GM12878 (cell line): ENCODE results near the gene HNRNPR. TPM values are rescaled to one million over a fixed set of nuclear protein-coding genes. Genes with fewer than 3 reads are reported as not detected.

ENCODE experiments used
- ATAC-seq: fragments of 200-7000 bp; cut with Tn5 transposase; 3 replicates; pipeline ENCODE4 v1.9.1; 2020; ENCODE audit warnings: mild to moderate bottlenecking, moderate library complexity
- BruUV-seq: library from RNA; stranded (reverse); fragments of 400-500 nt; replicated peaks from 2 replicates; lab custom pipeline; 2021; lab: Mats Ljungman, UMichigan
- CTCF ChIA-PET: fragments of 300-600 bp; sonication (Branson Sonifier 250); formaldehyde crosslinking; extraction: SDS; loops from one replicate; lab custom pipeline; 2021; ENCODE audit warnings: inconsistent platforms; lab: Yijun Ruan, JAX
- POLR2A ChIA-PET: fragments of 350-600 bp; formaldehyde crosslinking; extraction: SDS; loops from one replicate; lab custom pipeline; 2021; ENCODE audit warnings: inconsistent platforms; lab: Charles Lee
- RAD21 ChIA-PET: fragments of 300-600 bp; sonication (Branson Sonifier 250); formaldehyde crosslinking; loops from one replicate; lab custom pipeline; 2023; ENCODE audit warnings: antibody characterized with exemption; ENCODE audit not compliant: unreplicated experiment; lab: Charles Lee
- SMC1A ChIA-PET: fragments of 300-600 bp; sonication (Branson Sonifier 250); formaldehyde crosslinking; loops from one replicate; lab custom pipeline; 2023; ENCODE audit not compliant: unreplicated experiment, uncharacterized antibody; lab: Charles Lee
- DNase-seq: peaks from one replicate; pipeline ENCODE4 v3.0.0-alpha.2; 2011; ENCODE audit warnings: low read depth, low spot score
- FAIRE-seq: peaks from 3 replicates; lab custom pipeline; 2011; peaks lifted over from hg19 to GRCh38; lab: Jason Lieb, UNC
- H2AFZ ChIP-seq: 2 replicates; pipeline ENCODE4 v1.6.0; 2011; ENCODE audit warnings: low read depth, low read length, control low read depth; ENCODE audit not compliant: control insufficient read depth
- H3K27ac ChIP-seq: 2 replicates; pipeline ENCODE4 v1.5.1; 2011; ENCODE audit warnings: control low read depth; ENCODE audit not compliant: control insufficient read depth, insufficient read depth
- H3K27me3 ChIP-seq, 2 experiments: replicated peaks in 1 of 2; 2 replicates each; pipeline versions ENCODE4 v1.6.0 to v1.6.1; 2011; ENCODE audit warnings: low read length in 1 of 2; ENCODE audit not compliant: control insufficient read depth in 2 of 2, insufficient read depth in 2 of 2
- H3K36me3 ChIP-seq, 2 experiments: 2 replicates each; pipeline ENCODE4 v1.5.1; 2011; ENCODE audit warnings: low read length in 1 of 2; ENCODE audit not compliant: control insufficient read depth in 2 of 2, insufficient read depth in 2 of 2
- H3K4me1 ChIP-seq: 2 replicates; pipeline ENCODE4 v1.6.1; 2011; ENCODE audit warnings: mild to moderate bottlenecking, low read length, moderate library complexity, mixed read lengths; ENCODE audit not compliant: control insufficient read depth, insufficient read depth
- H3K4me2 ChIP-seq: 2 replicates; pipeline ENCODE4 v1.6.0; 2011; ENCODE audit warnings: control low read depth; ENCODE audit not compliant: control insufficient read depth, insufficient read depth
- H3K4me3 ChIP-seq: fragments of 200-600 bp; sonication (generic); 2 replicates; pipeline ENCODE4 v1.5.1; 2016
- H3K79me2 ChIP-seq: 2 replicates; pipeline ENCODE4 v1.6.0; 2011; ENCODE audit warnings: low read length; ENCODE audit not compliant: control insufficient read depth, insufficient read depth
- H3K9ac ChIP-seq: 2 replicates; pipeline ENCODE4 v1.8.0; 2011; ENCODE audit warnings: low read length, control low read depth, mixed read lengths; ENCODE audit not compliant: control insufficient read depth, insufficient read depth
- H3K9me3 ChIP-seq: replicated peaks from 3 replicates; pipeline ENCODE4 v1.5.1; 2011; ENCODE audit warnings: mild to moderate bottlenecking, low read length; ENCODE audit not compliant: control insufficient read depth, insufficient read depth
- H4K20me1 ChIP-seq: 2 replicates; pipeline ENCODE4 v1.6.0; 2011; ENCODE audit not compliant: control insufficient read depth, insufficient read depth
- MXI1 ChIP-seq: fragments of 150-350 bp; IDR thresholded peaks from 2 replicates; pipeline ENCODE4 v1.6.1; 2011; ENCODE audit warnings: low read depth, mild to moderate bottlenecking, inconsistent platforms, low read length, improper control_type of control experiment
- POLR2AphosphoS2 ChIP-seq: IDR thresholded peaks from 2 replicates; pipeline ENCODE4 v1.6.1; 2011; ENCODE audit warnings: low read depth, mild to moderate bottlenecking, low read length, improper control_type of control experiment, moderate library complexity
- POLR2AphosphoS5 ChIP-seq: IDR thresholded peaks from 2 replicates; pipeline ENCODE4 v1.6.1; 2011; ENCODE audit warnings: mild to moderate bottlenecking, low read length, inconsistent platforms
- SRF ChIP-seq, 2 experiments: IDR thresholded peaks; 2 replicates each; pipeline ENCODE4 v1.6.1; 2011; ENCODE audit warnings: low read depth in 2 of 2, low read length in 2 of 2, mild to moderate bottlenecking in 1 of 2, moderate library complexity in 1 of 2
- TCF3 ChIP-seq: IDR thresholded peaks from 2 replicates; pipeline ENCODE4 v1.6.1; 2012; ENCODE audit warnings: low read depth, mild to moderate bottlenecking, low read length, borderline replicate concordance; ENCODE audit not compliant: insufficient read depth
- YBX1 ChIP-seq: fragments of 450-650 bp; IDR thresholded peaks from 2 replicates; pipeline ENCODE4 v1.6.1; 2016; ENCODE audit warnings: antibody characterized with exemption
- WGBS: methylation state at CpG from one replicate; pipeline ENCODE4 v1.1.6; 2016; ENCODE audit warnings: low lambda C conversion rate; ENCODE audit not compliant: insufficient replicate concordance, insufficient coverage; ENCODE audit errors: missing lambda C conversion rate; 5-methylcytosine and 5-hydroxymethylcytosine counted together
- in situ Hi-C: fragments of 300-500 bp; cut with MboI; formaldehyde crosslinking; loops from 9 replicates; pipeline ENCODE4 v1.14.3; 2018; ENCODE audit warnings: mixed read lengths
- intact Hi-C: fragments of 100-400 bp; cut with micrococcal nuclease; formaldehyde crosslinking; loops from one replicate; pipeline ENCODE4 v1.14.2; 2022; ENCODE audit not compliant: unreplicated experiment
- polyA plus RNA-seq, 11 experiments: library from polyadenylated mRNA; depleted of rRNA in 4 of 11; unstranded in 6 of 11; stranded (reverse) in 5 of 11; fragments of >200 nt; fragmentation: Nextera tagmentation in 4 of 11; fragmentation: Illumina TruSeq in 1 of 11; extraction: Ambion mirVana in 4 of 11; extraction: Trizol in 1 of 11; gene quantifications; 1 replicate in 1 of 11; 2 replicates in 10 of 11; pipeline versions ENCODE4 v1.2.1 to v1.2.3, GENCODE V29; 2011 to 2016; ENCODE audit warnings: inconsistent platforms in 2 of 11, missing spikeins in 2 of 11, low read depth in 1 of 11
- total RNA-seq, 4 experiments: library from RNA; depleted of rRNA in 3 of 4; stranded (reverse); fragments of >200 nt in 3 of 4; fragmentation: Illumina TruSeq in 1 of 4; extraction: Trizol in 1 of 4; gene quantifications; 2 replicates each; pipeline versions ENCODE4 v1.2.1 to v1.2.3, GENCODE V29; 2013 to 2021
- TF ChIP-seq, protein P1 (sequence below): fragments of 450-650 bp; IDR thresholded peaks from 2 replicates; pipeline ENCODE4 v1.6.1; 2017; ENCODE audit warnings: borderline replicate concordance
- TF ChIP-seq, protein P2 (sequence below): fragments of 450-650 bp; IDR thresholded peaks from 2 replicates; pipeline ENCODE4 v1.6.1; 2016; ENCODE audit warnings: mild to moderate bottlenecking
- TF ChIP-seq, protein P3 (sequence below): fragments of 450-650 bp; IDR thresholded peaks from 2 replicates; pipeline ENCODE4 v1.6.1; 2017; ENCODE audit warnings: mild to moderate bottlenecking, moderate library complexity

The HNRNPR gene
- total and polyA plus RNA-seq, 10 of the 15 experiments (the other 5 are each of a cell fraction or from before 2014, with no cell fraction given): 80.5 to 280 (median 218) TPM

DNA sequence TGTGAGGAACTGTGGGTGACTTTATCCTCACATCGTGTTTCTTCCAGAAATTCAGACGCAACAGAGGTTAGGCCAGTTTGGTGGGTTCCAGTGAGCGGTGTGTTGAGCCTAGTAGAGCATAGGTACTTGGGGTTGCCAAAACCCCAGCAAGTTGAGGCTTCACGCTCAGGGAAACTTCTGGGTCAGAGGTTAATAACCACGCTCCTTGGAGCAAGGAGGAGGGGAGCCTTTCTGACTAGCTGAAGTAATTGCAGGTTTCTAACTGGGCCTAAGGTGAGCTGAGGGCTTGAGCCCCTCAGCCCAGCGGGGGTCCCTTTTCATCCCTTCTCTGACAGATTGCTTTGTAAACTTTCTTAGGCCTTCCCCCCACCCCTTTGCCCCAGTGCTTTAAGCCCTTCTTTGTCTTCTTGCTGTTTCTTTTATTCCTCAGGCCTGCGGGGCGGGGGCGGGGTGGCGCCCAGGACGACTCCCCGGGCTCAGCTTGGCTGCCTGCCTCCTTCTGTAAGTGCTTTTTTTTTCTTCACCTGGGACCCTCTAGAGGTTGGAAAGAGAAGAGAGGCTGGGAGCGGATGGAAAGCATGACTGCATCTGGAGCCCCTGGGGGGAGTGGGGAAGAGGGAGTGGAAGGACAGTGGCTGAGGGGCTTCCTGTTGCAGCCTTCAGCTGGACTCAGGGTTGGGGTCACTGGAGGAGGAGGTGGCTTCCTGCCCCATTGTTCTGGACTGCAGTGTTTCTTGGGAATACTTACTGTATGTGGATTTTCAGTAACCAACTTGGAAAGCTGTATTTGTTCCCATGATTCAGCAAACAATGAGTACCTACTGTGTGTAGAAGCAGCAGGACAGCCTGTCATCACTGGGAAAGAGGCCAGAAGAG lies 26.9 kb upstream of the HNRNPR start:
- 94% methylated on average over 13 of the region's 13 CpGs for WGBS
- intact Hi-C loops: no loop called here

More for the DNA sequence above, 26.9 kb upstream of the HNRNPR start:
- DNase-seq: no peak
- Histone ChIP-seq H3K4me3 (no peak overlapping the region), H3K36me3 (no peaks in the 10 kb centered on the region), H3K27me3 (no peaks in the 10 kb centered on the region), H3K4me2 (no peak overlapping the region), H2AFZ (no peak overlapping the region), H3K4me1 (no peaks in the 10 kb centered on the region), H3K27ac (no peak overlapping the region), H4K20me1 (no peaks in the 10 kb centered on the region), H3K9me3 (peaks cover 3% of the 10 kb centered on the region; the same call in 1 of the 3 replicates), H3K9ac (no peak overlapping the region), H3K79me2 (peaks cover 2% of the 10 kb centered on the region; the same call in 1 of the 2 replicates)
- ChIA-PET SMC1A (no interaction called here), RAD21 (interaction anchor here (0.6 kb wide), 1 partner anchor 339 kb away, joined by 3 read pairs; no protein-coding TSS in a partner anchor), CTCF (interaction anchor here (0.5 kb wide), 1 partner anchor 31 kb away, joined by 3 read pairs; no protein-coding TSS in a partner anchor), POLR2A (interaction anchor here (1.1 to 4.3 kb wide), 2 partner anchors 26 to 31 kb away, joined by 6 to 68 read pairs; partner anchors contain the start of gene HNRNPR)
- ATAC-seq: no peak
- FAIRE-seq: no peak
- in situ Hi-C loops: no loop called here
- no TSS peak for BruUV-seq
- TF ChIP-seq MXI1 (no peak), POLR2AphosphoS2 (no peak), YBX1 (no peak), TCF3 (no peak), POLR2AphosphoS5 (no peak), SRF (IDR thresholded peaks at IDR 0.05; ENCODE audit: low read depth in 2 of 2, low read length in 2 of 2) (no peak)
- TF ChIP-seq, protein P1, sequence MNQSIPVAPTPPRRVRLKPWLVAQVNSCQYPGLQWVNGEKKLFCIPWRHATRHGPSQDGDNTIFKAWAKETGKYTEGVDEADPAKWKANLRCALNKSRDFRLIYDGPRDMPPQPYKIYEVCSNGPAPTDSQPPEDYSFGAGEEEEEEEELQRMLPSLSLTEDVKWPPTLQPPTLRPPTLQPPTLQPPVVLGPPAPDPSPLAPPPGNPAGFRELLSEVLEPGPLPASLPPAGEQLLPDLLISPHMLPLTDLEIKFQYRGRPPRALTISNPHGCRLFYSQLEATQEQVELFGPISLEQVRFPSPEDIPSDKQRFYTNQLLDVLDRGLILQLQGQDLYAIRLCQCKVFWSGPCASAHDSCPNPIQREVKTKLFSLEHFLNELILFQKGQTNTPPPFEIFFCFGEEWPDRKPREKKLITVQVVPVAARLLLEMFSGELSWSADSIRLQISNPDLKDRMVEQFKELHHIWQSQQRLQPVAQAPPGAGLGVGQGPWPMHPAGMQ: no peak
- TF ChIP-seq, protein P2, sequence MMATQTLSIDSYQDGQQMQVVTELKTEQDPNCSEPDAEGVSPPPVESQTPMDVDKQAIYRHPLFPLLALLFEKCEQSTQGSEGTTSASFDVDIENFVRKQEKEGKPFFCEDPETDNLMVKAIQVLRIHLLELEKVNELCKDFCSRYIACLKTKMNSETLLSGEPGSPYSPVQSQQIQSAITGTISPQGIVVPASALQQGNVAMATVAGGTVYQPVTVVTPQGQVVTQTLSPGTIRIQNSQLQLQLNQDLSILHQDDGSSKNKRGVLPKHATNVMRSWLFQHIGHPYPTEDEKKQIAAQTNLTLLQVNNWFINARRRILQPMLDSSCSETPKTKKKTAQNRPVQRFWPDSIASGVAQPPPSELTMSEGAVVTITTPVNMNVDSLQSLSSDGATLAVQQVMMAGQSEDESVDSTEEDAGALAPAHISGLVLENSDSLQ: no peak
- TF ChIP-seq, protein P3, sequence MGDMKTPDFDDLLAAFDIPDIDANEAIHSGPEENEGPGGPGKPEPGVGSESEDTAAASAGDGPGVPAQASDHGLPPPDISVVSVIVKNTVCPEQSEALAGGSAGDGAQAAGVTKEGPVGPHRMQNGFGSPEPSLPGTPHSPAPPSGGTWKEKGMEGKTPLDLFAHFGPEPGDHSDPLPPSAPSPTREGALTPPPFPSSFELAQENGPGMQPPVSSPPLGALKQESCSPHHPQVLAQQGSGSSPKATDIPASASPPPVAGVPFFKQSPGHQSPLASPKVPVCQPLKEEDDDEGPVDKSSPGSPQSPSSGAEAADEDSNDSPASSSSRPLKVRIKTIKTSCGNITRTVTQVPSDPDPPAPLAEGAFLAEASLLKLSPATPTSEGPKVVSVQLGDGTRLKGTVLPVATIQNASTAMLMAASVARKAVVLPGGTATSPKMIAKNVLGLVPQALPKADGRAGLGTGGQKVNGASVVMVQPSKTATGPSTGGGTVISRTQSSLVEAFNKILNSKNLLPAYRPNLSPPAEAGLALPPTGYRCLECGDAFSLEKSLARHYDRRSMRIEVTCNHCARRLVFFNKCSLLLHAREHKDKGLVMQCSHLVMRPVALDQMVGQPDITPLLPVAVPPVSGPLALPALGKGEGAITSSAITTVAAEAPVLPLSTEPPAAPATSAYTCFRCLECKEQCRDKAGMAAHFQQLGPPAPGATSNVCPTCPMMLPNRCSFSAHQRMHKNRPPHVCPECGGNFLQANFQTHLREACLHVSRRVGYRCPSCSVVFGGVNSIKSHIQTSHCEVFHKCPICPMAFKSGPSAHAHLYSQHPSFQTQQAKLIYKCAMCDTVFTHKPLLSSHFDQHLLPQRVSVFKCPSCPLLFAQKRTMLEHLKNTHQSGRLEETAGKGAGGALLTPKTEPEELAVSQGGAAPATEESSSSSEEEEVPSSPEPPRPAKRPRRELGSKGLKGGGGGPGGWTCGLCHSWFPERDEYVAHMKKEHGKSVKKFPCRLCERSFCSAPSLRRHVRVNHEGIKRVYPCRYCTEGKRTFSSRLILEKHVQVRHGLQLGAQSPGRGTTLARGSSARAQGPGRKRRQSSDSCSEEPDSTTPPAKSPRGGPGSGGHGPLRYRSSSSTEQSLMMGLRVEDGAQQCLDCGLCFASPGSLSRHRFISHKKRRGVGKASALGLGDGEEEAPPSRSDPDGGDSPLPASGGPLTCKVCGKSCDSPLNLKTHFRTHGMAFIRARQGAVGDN: no peak
